GM12878 (cell line): ENCODE data around the gene PARP6. TPM values are rescaled to one million over a fixed set of nuclear protein-coding genes. Genes with fewer than 3 reads are reported as not detected.

Experiments used
- ATAC-seq: fragments of 200-7000 bp; cut with Tn5 transposase; 3 replicates; pipeline ENCODE4 v1.9.1; 2020; ENCODE audit warnings: mild to moderate bottlenecking, moderate library complexity
- BruUV-seq: library from RNA; stranded (reverse); fragments of 400-500 nt; replicated peaks from 2 replicates; lab custom pipeline; 2021; lab: Mats Ljungman, UMichigan
- CTCF ChIA-PET: fragments of 300-600 bp; sonication (Branson Sonifier 250); formaldehyde crosslinking; extraction: SDS; loops from one replicate; lab custom pipeline; 2021; ENCODE audit warnings: inconsistent platforms; lab: Yijun Ruan, JAX
- POLR2A ChIA-PET: fragments of 350-600 bp; formaldehyde crosslinking; extraction: SDS; loops from one replicate; lab custom pipeline; 2021; ENCODE audit warnings: inconsistent platforms; lab: Charles Lee
- RAD21 ChIA-PET: fragments of 300-600 bp; sonication (Branson Sonifier 250); formaldehyde crosslinking; loops from one replicate; lab custom pipeline; 2023; ENCODE audit warnings: antibody characterized with exemption; ENCODE audit not compliant: unreplicated experiment; lab: Charles Lee
- SMC1A ChIA-PET: fragments of 300-600 bp; sonication (Branson Sonifier 250); formaldehyde crosslinking; loops from one replicate; lab custom pipeline; 2023; ENCODE audit not compliant: unreplicated experiment, uncharacterized antibody; lab: Charles Lee
- DNase-seq: peaks from one replicate; pipeline ENCODE4 v3.0.0-alpha.2; 2011; ENCODE audit warnings: low read depth, low spot score
- FAIRE-seq: peaks from 3 replicates; lab custom pipeline; 2011; peaks lifted over from hg19 to GRCh38; lab: Jason Lieb, UNC
- H2AFZ ChIP-seq: 2 replicates; pipeline ENCODE4 v1.6.0; 2011; ENCODE audit warnings: low read depth, low read length, control low read depth; ENCODE audit not compliant: control insufficient read depth
- H3K27ac ChIP-seq: 2 replicates; pipeline ENCODE4 v1.5.1; 2011; ENCODE audit warnings: control low read depth; ENCODE audit not compliant: control insufficient read depth, insufficient read depth
- H3K27me3 ChIP-seq, 2 experiments: replicated peaks in 1 of 2; 2 replicates each; pipeline versions ENCODE4 v1.6.0 to v1.6.1; 2011; ENCODE audit warnings: low read length in 1 of 2; ENCODE audit not compliant: control insufficient read depth in 2 of 2, insufficient read depth in 2 of 2
- H3K36me3 ChIP-seq, 2 experiments: 2 replicates each; pipeline ENCODE4 v1.5.1; 2011; ENCODE audit warnings: low read length in 1 of 2; ENCODE audit not compliant: control insufficient read depth in 2 of 2, insufficient read depth in 2 of 2
- H3K4me1 ChIP-seq: 2 replicates; pipeline ENCODE4 v1.6.1; 2011; ENCODE audit warnings: mild to moderate bottlenecking, low read length, moderate library complexity, mixed read lengths; ENCODE audit not compliant: control insufficient read depth, insufficient read depth
- H3K4me2 ChIP-seq: 2 replicates; pipeline ENCODE4 v1.6.0; 2011; ENCODE audit warnings: control low read depth; ENCODE audit not compliant: control insufficient read depth, insufficient read depth
- H3K4me3 ChIP-seq: fragments of 200-600 bp; sonication (generic); 2 replicates; pipeline ENCODE4 v1.5.1; 2016
- H3K79me2 ChIP-seq: 2 replicates; pipeline ENCODE4 v1.6.0; 2011; ENCODE audit warnings: low read length; ENCODE audit not compliant: control insufficient read depth, insufficient read depth
- H3K9ac ChIP-seq: 2 replicates; pipeline ENCODE4 v1.8.0; 2011; ENCODE audit warnings: low read length, control low read depth, mixed read lengths; ENCODE audit not compliant: control insufficient read depth, insufficient read depth
- H3K9me3 ChIP-seq: replicated peaks from 3 replicates; pipeline ENCODE4 v1.5.1; 2011; ENCODE audit warnings: mild to moderate bottlenecking, low read length; ENCODE audit not compliant: control insufficient read depth, insufficient read depth
- H4K20me1 ChIP-seq: 2 replicates; pipeline ENCODE4 v1.6.0; 2011; ENCODE audit not compliant: control insufficient read depth, insufficient read depth
- DPF2 ChIP-seq: fragments of 450-650 bp; IDR thresholded peaks from 2 replicates; pipeline ENCODE4 v1.6.1; 2017; ENCODE audit warnings: mild to moderate bottlenecking
- ETV6 ChIP-seq, 2 experiments: fragments of 450-650 bp in 1 of 2; IDR thresholded peaks in 1 of 2; conservative IDR thresholded peaks in 1 of 2; 2 replicates each; pipeline ENCODE4 v1.6.1; 2014; ENCODE audit warnings: antibody characterized with exemption in 1 of 2, borderline replicate concordance in 1 of 2, low read depth in 1 of 2, mild to moderate bottlenecking in 1 of 2, moderate library complexity in 1 of 2
- FOXK2 ChIP-seq: fragments of 450-650 bp; IDR thresholded peaks from 2 replicates; pipeline ENCODE4 v1.6.1; 2017; ENCODE audit warnings: mild to moderate bottlenecking, moderate library complexity
- HDAC6 ChIP-seq: fragments of 200-600 bp; sonication (generic); IDR thresholded peaks from one replicate; pipeline ENCODE4 v1.8.0; 2017; ENCODE audit warnings: antibody characterized with exemption; ENCODE audit not compliant: unreplicated experiment
- HDGF ChIP-seq: fragments of 450-650 bp; IDR thresholded peaks from 2 replicates; pipeline ENCODE4 v1.6.1; 2016; ENCODE audit warnings: antibody characterized with exemption
- MYB ChIP-seq: fragments of 150-350 bp; IDR thresholded peaks from 2 replicates; pipeline ENCODE4 v1.6.1; 2014; ENCODE audit warnings: mild to moderate bottlenecking, low read depth, low read length, borderline replicate concordance
- MYC ChIP-seq: IDR thresholded peaks from 2 replicates; pipeline ENCODE4 v1.6.1; 2011; ENCODE audit warnings: mild to moderate bottlenecking, low read length, moderate library complexity, inconsistent platforms; ENCODE audit not compliant: insufficient read depth, insufficient replicate concordance, insufficient read length, severe bottlenecking
- NR2F1 ChIP-seq: fragments of 450-650 bp; conservative IDR thresholded peaks from 2 replicates; pipeline ENCODE4 v1.6.1; 2017; ENCODE audit warnings: mild to moderate bottlenecking
- POLR2AphosphoS5 ChIP-seq: IDR thresholded peaks from 2 replicates; pipeline ENCODE4 v1.6.1; 2011; ENCODE audit warnings: mild to moderate bottlenecking, low read length, inconsistent platforms
- RBBP5 ChIP-seq: fragments of 200-600 bp; sonication (generic); conservative IDR thresholded peaks from 2 replicates; pipeline ENCODE4 v1.6.1; 2016
- RCOR1 ChIP-seq: conservative IDR thresholded peaks from 2 replicates; pipeline ENCODE4 v1.6.1; 2012; ENCODE audit warnings: low read depth, low read length, improper control_type of control experiment
- ZNF207 ChIP-seq: fragments of 450-650 bp; IDR thresholded peaks from 2 replicates; pipeline ENCODE4 v1.6.1; 2014; ENCODE audit warnings: antibody characterized with exemption, mild to moderate bottlenecking, borderline replicate concordance
- WGBS: methylation state at CpG from one replicate; pipeline ENCODE4 v1.1.6; 2016; ENCODE audit warnings: low lambda C conversion rate; ENCODE audit not compliant: insufficient replicate concordance, insufficient coverage; ENCODE audit errors: missing lambda C conversion rate; 5-methylcytosine and 5-hydroxymethylcytosine counted together
- in situ Hi-C: fragments of 300-500 bp; cut with MboI; formaldehyde crosslinking; loops from 9 replicates; pipeline ENCODE4 v1.14.3; 2018; ENCODE audit warnings: mixed read lengths
- intact Hi-C: fragments of 100-400 bp; cut with micrococcal nuclease; formaldehyde crosslinking; loops from one replicate; pipeline ENCODE4 v1.14.2; 2022; ENCODE audit not compliant: unreplicated experiment
- polyA plus RNA-seq, 11 experiments: library from polyadenylated mRNA; depleted of rRNA in 4 of 11; unstranded in 6 of 11; stranded (reverse) in 5 of 11; fragments of >200 nt; fragmentation: Nextera tagmentation in 4 of 11; fragmentation: Illumina TruSeq in 1 of 11; extraction: Ambion mirVana in 4 of 11; extraction: Trizol in 1 of 11; gene quantifications; 1 replicate in 1 of 11; 2 replicates in 10 of 11; pipeline versions ENCODE4 v1.2.1 to v1.2.3, GENCODE V29; 2011 to 2016; ENCODE audit warnings: inconsistent platforms in 2 of 11, missing spikeins in 2 of 11, low read depth in 1 of 11
- total RNA-seq, 4 experiments: library from RNA; depleted of rRNA in 3 of 4; stranded (reverse); fragments of >200 nt in 3 of 4; fragmentation: Illumina TruSeq in 1 of 4; extraction: Trizol in 1 of 4; gene quantifications; 2 replicates each; pipeline versions ENCODE4 v1.2.1 to v1.2.3, GENCODE V29; 2013 to 2021
- TF ChIP-seq, protein P1 (sequence below): IDR thresholded peaks from 2 replicates; pipeline ENCODE4 v1.6.1; 2012; ENCODE audit warnings: improper control_type of control experiment, low read depth, low read length; ENCODE audit not compliant: insufficient replicate concordance
- TF ChIP-seq, protein P2 (sequence below): fragments of 450-650 bp; IDR thresholded peaks from 2 replicates; pipeline ENCODE4 v1.6.1; 2018; ENCODE audit warnings: borderline replicate concordance, mild to moderate bottlenecking; ENCODE audit not compliant: partially characterized antibody

PARP6 gene
- total and polyA plus RNA-seq, 10 of the 15 experiments (the other 5 are each of a cell fraction or from before 2014, with no cell fraction given), result 14.3 to 73.5 (median 26.9) TPM

DNA sequence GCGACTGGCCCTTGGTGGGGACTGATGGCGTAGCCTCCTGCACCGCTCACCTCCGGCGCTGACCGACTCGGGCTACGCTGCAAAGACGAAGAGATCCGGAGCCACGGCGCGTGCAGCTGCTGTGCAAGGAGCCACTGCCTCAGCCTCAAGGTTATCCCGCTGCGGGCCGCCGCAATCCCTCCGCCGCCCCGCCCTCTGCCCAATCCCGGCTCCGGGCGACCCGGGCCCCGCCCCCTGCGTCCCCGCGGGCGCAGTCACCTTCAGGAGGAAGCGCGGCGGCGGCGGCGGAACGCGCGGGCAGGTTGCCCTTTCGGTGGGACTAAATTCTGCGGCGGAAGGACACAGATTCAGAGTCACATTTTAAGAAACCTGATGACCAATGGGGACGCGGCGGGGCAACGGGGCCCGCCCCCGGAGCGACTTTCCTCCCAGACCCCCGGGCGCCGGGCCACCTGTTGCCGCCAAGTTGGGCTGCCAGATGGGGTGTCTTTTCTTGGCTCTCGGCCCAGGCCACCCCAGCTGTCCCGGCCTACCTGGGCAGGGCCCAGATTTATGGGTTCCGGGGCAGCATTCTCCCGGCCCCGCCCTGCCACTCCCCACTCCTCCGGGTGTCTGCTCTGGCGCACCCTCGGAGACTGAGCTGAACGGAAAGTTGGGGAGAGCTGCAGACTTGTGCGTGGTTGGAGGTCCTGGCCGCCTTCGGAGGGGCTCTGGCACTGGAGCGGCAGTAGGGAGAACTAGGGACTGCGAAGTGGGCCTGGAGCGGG lies 41.1 kb downstream of the PARP6 start, which contains the start of gene PKM:
Gene PKM, minus strand, starts transcription at position 125 of the 767 bp plus-strand sequence. CDS start 12,093 bp downstream, outside the sequence.
- peak within 1 kb of the TSS; percentile 95 for H3K9ac ChIP-seq
- ChIA-PET RAD21 (interaction anchor here (0.5 to 1.6 kb wide), 5 partner anchors 12 to 121 kb away, joined by 3 to 4 read pairs (median 3); no protein-coding TSS in a partner anchor), CTCF (interaction anchor here (1.0 to 1.6 kb wide), 2 partner anchors 31 to 118 kb away, joined by 4 to 6 read pairs; no protein-coding TSS in a partner anchor), POLR2A (interaction anchor here (0.7 to 2.2 kb wide), 7 partner anchors 9 to 1064 kb away, joined by 3 to 10 read pairs (median 3); no protein-coding TSS in a partner anchor), SMC1A (interaction anchor here (0.9 to 1.3 kb wide), 3 partner anchors 13 to 31 kb away, joined by 3 to 5 read pairs (median 4); no protein-coding TSS in a partner anchor)
- peak within 1 kb of the TSS; percentile 92 for H3K4me2 ChIP-seq
- H3K4me3 ChIP-seq, result peak within 1 kb of the TSS; percentile 96
- FAIRE-seq (no peak), DNase-seq (peak; percentile 84), ATAC-seq (peak; percentile 57)
- no peaks in the 10 kb centered on the region for H4K20me1 ChIP-seq
- H3K36me3 ChIP-seq, result peaks cover 0 to 9% of the 10 kb centered on the region in 2 experiments; a peak in 2 of 4 replicates
- H3K79me2 ChIP-seq, result peaks cover 61% of the 10 kb centered on the region
- no peaks in the 10 kb centered on the region for H3K9me3 ChIP-seq
- WGBS, result under 1% methylated on average over 60 of the region's 67 CpGs
- peak within 1 kb of the TSS; percentile 47 for H2AFZ ChIP-seq
- H3K4me1 ChIP-seq, result peaks cover 5% of the 10 kb centered on the region; the same call in 1 of the 2 replicates
- BruUV-seq, result no TSS peak
- in situ Hi-C loops (no loop called here), intact Hi-C loops (loop anchor here (1.0 kb wide), 1 partner anchor 41 kb away; the partner anchor contains the start of gene PARP6)
- H3K27me3 ChIP-seq, result no peaks in the 10 kb centered on the region
- peak within 1 kb of the TSS; percentile 97 for H3K27ac ChIP-seq
- TF ChIP-seq DPF2 (peak; percentile 80), MYB (no peak), HDAC6 (no peak), NR2F1 (peak; percentile 96), POLR2AphosphoS5 (peak; percentile 100), ZNF207 (peak; percentile 86; the same call in 1 of the 2 replicates), RCOR1 (0 out of 2 replicates have a peak, but pooled peaks have one; percentile 40), ETV6 (conservative IDR thresholded peaks at IDR 0.05 in 1 of 2, IDR thresholded peaks at IDR 0.05 in 1 of 2; ENCODE audit: borderline replicate concordance in 1 of 2, low read depth in 1 of 2) (peak in 1 of 2 experiments; percentile 55; a peak in 2 of 4 replicates), HDGF (peak; percentile 50; the same call in 1 of the 2 replicates), FOXK2 (no peak), RBBP5 (no peak), MYC (peak; percentile 8)
- TF ChIP-seq, protein P1, sequence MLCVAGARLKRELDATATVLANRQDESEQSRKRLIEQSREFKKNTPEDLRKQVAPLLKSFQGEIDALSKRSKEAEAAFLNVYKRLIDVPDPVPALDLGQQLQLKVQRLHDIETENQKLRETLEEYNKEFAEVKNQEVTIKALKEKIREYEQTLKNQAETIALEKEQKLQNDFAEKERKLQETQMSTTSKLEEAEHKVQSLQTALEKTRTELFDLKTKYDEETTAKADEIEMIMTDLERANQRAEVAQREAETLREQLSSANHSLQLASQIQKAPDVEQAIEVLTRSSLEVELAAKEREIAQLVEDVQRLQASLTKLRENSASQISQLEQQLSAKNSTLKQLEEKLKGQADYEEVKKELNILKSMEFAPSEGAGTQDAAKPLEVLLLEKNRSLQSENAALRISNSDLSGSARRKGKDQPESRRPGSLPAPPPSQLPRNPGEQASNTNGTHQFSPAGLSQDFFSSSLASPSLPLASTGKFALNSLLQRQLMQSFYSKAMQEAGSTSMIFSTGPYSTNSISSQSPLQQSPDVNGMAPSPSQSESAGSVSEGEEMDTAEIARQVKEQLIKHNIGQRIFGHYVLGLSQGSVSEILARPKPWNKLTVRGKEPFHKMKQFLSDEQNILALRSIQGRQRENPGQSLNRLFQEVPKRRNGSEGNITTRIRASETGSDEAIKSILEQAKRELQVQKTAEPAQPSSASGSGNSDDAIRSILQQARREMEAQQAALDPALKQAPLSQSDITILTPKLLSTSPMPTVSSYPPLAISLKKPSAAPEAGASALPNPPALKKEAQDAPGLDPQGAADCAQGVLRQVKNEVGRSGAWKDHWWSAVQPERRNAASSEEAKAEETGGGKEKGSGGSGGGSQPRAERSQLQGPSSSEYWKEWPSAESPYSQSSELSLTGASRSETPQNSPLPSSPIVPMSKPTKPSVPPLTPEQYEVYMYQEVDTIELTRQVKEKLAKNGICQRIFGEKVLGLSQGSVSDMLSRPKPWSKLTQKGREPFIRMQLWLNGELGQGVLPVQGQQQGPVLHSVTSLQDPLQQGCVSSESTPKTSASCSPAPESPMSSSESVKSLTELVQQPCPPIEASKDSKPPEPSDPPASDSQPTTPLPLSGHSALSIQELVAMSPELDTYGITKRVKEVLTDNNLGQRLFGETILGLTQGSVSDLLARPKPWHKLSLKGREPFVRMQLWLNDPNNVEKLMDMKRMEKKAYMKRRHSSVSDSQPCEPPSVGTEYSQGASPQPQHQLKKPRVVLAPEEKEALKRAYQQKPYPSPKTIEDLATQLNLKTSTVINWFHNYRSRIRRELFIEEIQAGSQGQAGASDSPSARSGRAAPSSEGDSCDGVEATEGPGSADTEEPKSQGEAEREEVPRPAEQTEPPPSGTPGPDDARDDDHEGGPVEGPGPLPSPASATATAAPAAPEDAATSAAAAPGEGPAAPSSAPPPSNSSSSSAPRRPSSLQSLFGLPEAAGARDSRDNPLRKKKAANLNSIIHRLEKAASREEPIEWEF, result no peak
- TF ChIP-seq, protein P2, sequence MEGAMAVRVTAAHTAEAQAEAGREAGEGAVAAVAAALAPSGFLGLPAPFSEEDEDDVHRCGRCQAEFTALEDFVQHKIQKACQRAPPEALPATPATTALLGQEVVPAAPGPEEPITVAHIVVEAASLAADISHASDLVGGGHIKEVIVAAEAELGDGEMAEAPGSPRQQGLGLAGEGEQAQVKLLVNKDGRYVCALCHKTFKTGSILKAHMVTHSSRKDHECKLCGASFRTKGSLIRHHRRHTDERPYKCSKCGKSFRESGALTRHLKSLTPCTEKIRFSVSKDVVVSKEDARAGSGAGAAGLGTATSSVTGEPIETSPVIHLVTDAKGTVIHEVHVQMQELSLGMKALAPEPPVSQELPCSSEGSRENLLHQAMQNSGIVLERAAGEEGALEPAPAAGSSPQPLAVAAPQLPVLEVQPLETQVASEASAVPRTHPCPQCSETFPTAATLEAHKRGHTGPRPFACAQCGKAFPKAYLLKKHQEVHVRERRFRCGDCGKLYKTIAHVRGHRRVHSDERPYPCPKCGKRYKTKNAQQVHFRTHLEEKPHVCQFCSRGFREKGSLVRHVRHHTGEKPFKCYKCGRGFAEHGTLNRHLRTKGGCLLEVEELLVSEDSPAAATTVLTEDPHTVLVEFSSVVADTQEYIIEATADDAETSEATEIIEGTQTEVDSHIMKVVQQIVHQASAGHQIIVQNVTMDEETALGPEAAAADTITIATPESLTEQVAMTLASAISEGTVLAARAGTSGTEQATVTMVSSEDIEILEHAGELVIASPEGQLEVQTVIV, result peak; percentile 24
